ENCODE data around the gene ELOF1.

GRCh38 chr19:11596156-11596555 lies 37.1 kb upstream of the ELOF1 start:
- TF ChIP-seq CTCF (IDR thresholded peaks at IDR 0.05) (no peak), POLR2A (IDR thresholded peaks at IDR 0.05; ENCODE audit: low read length) (no peak), ESRRA (IDR thresholded peaks at IDR 0.05; ENCODE audit: borderline replicate concordance, low read length) (no peak), ZFP36 (IDR thresholded peaks at IDR 0.05; ENCODE audit: borderline replicate concordance, partially characterized antibody) (no peak), GATA3 (IDR thresholded peaks at IDR 0.05; ENCODE audit: borderline replicate concordance) (no peak), MYC (IDR thresholded peaks at IDR 0.05; ENCODE audit: borderline replicate concordance, low read length) (no peak), RCOR1 (IDR thresholded peaks at IDR 0.05; ENCODE audit: low read depth, low read length) (no peak), MAX (IDR thresholded peaks at IDR 0.05) (no peak), NR3C1 (IDR thresholded peaks at IDR 0.05) (no peak), RNF2 (IDR thresholded peaks at IDR 0.05; ENCODE audit: borderline replicate concordance, low read depth) (no peak), SREBF2 (IDR thresholded peaks at IDR 0.05) (no peak), REST (IDR thresholded peaks at IDR 0.05) (no peak)
